GM21360 (cell line): Measurements from ENCODE around the gene ZNF526.

ENCODE experiments used
- ATAC-seq: cut with Tn5 transposase; IDR thresholded peaks from one replicate; pipeline ENCODE4 v1.9.1; 2021; ENCODE audit warnings: mild to moderate bottlenecking, moderate library complexity; ENCODE audit not compliant: unreplicated experiment

The ZNF526 gene

DNA sequence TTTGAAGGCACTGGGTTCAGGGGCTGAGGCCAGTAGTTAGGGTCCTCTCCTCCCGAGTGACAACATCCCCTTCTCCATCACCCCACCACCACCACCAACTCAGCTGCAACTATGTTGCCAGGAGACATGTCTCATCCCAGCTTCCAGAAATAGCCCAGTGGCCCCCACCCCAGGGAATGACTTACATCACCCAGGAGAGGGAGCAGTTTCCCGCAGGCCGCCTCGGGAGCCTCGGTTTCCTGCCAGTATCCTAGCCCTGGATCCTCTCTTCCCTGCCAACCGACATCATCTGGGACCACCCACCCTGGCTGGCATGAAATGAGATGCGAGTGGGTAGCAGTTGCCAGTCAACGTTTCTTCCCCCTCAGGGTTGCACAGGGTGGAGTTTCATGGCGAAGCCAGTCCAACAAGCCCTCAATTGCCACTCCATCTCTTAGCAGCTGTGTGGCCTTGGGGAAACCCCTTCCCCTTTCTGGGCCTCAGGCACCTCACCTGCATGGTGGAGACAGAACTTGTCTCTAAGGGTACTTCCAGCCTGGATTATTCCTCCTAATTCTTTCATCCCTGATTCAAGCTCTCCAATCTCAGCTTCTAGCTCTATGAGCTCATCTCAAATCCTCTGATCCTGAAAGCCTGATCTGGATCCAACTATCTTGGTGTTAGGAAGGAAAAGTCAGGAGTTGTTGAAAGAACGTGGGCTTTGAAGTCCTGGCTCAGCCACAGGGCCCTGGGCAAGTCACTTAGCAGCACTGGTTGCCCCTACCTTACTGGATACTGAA, 26.2 kb downstream of the ZNF526 start:
- no peak for ATAC-seq

GRCh38 chr19:42246922-42247639, 27.0 kb downstream of the ZNF526 start:
- no peak for ATAC-seq

GRCh38 chr19:42247640-42248199, 27.6 kb downstream of the ZNF526 start:
- no peak for ATAC-seq

GRCh38 chr19:42248270-42249148, 28.4 kb downstream of the ZNF526 start:
- ATAC-seq, result no peak

DNA sequence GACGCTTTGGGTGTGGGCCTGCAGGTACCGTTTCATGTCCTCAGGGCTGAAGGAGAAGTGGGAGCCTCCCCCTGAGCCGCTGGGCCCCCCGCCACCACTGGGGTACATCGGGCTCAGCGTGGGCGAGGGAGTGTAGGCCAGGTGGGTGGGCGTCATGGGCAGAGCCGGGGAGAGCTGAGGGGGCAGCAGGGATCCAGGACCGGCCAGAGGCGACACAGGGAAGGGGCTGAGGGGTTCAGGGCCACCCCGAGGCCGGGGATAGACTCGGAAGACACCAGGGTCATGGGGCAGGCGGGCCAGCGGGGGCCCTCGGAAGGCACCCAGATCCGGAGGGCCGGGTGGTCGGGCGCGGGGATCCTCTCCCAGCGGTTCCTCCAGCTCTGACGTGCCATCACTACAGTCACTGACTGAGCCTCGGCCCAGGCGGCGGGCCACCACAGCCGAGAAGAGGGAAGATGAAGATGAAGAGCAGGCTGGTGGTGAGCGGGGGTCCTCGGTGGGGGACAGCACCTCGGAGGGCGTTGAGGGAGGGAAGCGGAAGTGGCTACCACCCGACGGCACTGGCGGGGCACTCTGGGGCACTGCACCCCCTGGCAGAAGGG, 29.1 kb downstream of the ZNF526 start:
- no peak for ATAC-seq

- ATAC-seq, result no peak
Observed at GRCh38 chr19:42249769-42250168, 29.7 kb downstream of the ZNF526 start.

DNA sequence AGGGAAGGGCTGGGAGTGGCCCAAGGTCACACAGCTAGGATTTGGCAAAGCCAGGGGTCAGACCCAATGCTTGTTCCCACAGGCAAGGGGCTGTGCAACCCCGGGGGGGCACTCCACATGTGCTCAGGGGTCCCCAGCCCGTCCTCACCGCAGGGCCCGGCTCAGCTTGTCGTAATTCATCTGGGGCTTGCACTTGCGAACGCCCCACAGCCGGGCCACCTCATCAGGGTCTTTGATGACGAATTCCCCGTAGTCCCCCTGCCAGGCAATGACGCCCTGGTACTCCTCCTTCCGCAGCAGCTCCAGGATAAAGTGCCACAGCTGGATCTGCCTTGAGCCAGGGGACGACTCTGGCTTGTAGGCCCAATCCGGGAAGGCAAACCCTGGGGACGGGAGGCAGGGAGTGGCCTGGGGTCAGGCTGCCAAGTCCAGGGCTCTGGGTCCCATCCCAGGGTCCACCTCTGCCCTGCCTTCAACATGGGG, 30.1 kb downstream of the ZNF526 start:
- ATAC-seq, result no peak

- no peak for ATAC-seq
Observed at GRCh38 chr19:42250666-42251531, 30.8 kb downstream of the ZNF526 start.

- ATAC-seq, result no peak
Observed at GRCh38 chr19:42251572-42252358, 31.7 kb downstream of the ZNF526 start.

GRCh38 chr19:42252365-42253244, 32.5 kb downstream of the ZNF526 start:
- no peak for ATAC-seq

DNA sequence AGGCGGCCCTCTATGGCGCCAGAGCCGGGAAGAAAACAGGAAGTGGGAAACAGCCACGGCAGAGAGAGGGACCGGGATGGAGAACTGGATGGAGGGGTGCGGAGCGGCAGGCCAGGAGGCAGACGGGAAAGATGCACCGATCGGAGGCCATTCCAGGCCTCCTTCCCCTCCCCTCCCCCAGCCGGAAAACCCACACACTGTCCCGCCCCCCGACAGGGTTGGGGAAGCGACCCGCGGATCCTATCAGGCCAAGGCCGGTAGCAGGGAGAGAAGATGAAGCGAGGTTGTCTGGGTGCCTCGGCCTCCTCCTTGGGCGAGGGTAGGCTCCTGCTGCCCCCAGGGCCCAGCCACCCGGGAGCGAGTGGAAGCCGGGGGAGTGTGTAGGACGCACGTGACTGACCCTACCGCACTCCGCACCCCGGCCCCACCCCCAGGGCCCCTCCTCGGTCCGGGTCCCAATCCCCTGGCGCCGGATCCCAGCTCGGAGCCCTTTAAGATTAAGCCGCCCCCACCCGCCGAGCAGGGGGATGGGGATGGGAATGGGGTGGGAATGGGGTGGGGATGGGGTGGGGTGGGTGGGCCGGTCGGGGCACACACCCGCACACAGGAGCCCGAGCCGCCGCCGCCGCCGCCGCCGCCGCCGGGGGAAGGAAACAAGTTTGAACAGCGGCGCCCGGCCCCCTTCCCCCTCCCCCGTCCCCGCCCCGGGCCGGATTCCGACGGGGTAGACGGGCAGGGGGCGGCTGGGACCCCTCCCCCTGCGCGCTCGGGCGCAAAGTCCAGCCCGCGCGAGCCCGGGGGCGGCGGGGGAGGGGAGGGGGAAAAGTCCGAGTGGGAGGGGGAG, 33.4 kb downstream of the ZNF526 start:
- ATAC-seq, result no peak

DNA sequence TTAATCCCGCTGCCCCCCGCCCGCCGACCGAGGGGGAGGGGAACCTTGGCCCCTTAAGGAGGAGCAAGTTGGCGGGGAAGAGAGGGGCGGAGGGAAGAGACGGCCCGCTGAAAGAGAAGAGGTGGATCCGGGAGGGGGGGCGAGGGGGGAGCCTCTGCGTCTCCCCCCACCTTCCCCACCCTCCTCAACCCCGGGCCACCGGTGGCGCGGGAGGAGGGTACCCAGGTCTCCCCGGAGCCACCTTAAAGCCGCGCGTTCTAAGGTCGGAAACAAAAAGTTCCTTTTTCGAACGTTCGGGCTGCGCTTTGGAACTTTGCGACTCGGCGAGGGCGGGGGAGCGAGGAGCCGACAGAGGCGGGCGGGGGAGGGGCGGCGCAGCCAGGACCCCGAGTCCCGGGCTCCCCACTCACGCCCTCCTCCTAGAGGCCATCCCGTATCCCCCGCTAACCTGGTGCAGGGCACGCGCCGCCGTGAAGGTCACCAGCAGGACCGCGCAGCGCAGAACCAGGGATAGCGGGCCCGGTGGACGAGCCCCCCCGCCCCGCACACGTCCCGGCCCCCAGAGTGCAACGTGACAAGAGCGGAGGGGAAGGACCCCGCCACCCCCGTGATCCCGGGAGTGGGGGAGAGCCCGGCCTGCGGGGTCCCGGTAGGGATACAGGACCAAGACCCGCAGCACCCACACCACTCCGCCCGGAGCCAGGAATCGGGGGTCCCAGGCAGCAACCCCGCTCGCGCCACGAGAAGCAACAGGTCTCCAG, 34.2 kb downstream of the ZNF526 start:
- no peak for ATAC-seq

GRCh38 chr19:42254850-42255765, 35.0 kb downstream of the ZNF526 start, which contains the start of gene ERF:
Gene ERF, minus strand, starts transcription at chr19:42255128. Its CDS starts 129 bp downstream, at chr19:42254999.
- peak; percentile 56 for ATAC-seq

- ATAC-seq, result no peak
Observed at GRCh38 chr19:42255766-42256745, 35.9 kb downstream of the ZNF526 start.
